ENCODE data around the gene MED13L.

The MED13L gene

DNA sequence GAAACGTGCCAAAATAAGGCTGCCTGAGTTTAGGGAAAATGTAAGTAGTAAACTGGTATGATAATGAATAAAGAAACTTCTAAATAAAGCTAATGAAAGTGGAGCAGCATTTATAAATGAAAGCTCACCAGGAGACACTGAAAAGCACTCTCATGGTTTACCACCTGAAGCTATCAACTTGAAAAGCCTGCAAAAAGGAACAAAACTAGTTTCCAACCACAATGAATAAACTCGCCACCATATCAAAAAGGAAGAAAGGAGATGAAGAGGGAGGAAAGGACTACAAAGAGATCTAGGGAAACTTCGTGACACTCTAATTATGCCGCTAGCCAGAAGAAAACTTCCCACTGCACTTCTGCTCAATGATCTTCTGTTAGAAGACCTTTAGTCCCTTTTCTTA is 66.7 kb downstream of the MED13L start:
- TF ChIP-seq POLR2AphosphoS5 (IDR thresholded peaks at IDR 0.05; ENCODE audit: low read depth, low read length) = no peak
- TF ChIP-seq TAF1 (IDR thresholded peaks at IDR 0.05; ENCODE audit: borderline replicate concordance, insufficient read depth, low read length) = no peak
- TF ChIP-seq FOXP2 (optimal IDR thresholded peaks at IDR 0.05; ENCODE audit: borderline replicate concordance, extremely low read depth, extremely low read length, insufficient read depth) = no peak
- TF ChIP-seq, protein P1, sequence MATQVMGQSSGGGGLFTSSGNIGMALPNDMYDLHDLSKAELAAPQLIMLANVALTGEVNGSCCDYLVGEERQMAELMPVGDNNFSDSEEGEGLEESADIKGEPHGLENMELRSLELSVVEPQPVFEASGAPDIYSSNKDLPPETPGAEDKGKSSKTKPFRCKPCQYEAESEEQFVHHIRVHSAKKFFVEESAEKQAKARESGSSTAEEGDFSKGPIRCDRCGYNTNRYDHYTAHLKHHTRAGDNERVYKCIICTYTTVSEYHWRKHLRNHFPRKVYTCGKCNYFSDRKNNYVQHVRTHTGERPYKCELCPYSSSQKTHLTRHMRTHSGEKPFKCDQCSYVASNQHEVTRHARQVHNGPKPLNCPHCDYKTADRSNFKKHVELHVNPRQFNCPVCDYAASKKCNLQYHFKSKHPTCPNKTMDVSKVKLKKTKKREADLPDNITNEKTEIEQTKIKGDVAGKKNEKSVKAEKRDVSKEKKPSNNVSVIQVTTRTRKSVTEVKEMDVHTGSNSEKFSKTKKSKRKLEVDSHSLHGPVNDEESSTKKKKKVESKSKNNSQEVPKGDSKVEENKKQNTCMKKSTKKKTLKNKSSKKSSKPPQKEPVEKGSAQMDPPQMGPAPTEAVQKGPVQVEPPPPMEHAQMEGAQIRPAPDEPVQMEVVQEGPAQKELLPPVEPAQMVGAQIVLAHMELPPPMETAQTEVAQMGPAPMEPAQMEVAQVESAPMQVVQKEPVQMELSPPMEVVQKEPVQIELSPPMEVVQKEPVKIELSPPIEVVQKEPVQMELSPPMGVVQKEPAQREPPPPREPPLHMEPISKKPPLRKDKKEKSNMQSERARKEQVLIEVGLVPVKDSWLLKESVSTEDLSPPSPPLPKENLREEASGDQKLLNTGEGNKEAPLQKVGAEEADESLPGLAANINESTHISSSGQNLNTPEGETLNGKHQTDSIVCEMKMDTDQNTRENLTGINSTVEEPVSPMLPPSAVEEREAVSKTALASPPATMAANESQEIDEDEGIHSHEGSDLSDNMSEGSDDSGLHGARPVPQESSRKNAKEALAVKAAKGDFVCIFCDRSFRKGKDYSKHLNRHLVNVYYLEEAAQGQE (IDR thresholded peaks at IDR 0.05; ENCODE audit: insufficient read depth in 1 of 2, low read depth in 2 of 2, low read length in 2 of 2) = no peak
- TF ChIP-seq SIN3A (IDR thresholded peaks at IDR 0.05; ENCODE audit: borderline replicate concordance, insufficient read depth, low read length) = no peak

DNA sequence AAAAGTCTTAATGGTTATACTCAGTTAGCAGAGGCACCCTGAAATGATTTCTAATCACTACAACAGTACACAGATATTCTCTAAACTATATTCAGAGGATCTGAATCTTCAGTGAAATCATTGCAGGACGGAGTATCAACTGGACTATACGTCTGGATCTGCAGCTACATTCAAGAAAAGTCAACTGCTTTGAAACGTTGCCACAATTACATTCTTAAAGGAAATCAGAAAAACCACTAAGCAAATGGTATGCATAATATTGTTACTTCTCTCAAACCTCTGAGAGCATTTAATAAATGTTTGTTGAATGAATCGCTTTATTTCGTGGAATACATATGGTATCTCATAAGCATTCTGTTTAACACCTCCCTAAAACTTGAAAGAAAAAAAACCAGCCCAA is 67.4 kb downstream of the MED13L start:
- TF ChIP-seq FOXP2 (optimal IDR thresholded peaks at IDR 0.05; ENCODE audit: borderline replicate concordance, extremely low read depth, extremely low read length, insufficient read depth) = no peak
- TF ChIP-seq SIN3A (IDR thresholded peaks at IDR 0.05; ENCODE audit: borderline replicate concordance, insufficient read depth, low read length) = no peak
- TF ChIP-seq, protein P1 (IDR thresholded peaks at IDR 0.05; ENCODE audit: insufficient read depth in 1 of 2, low read depth in 2 of 2, low read length in 2 of 2) = no peak
- TF ChIP-seq TAF1 (IDR thresholded peaks at IDR 0.05; ENCODE audit: borderline replicate concordance, insufficient read depth, low read length) = no peak
- TF ChIP-seq POLR2AphosphoS5 (IDR thresholded peaks at IDR 0.05; ENCODE audit: low read depth, low read length) = no peak

DNA sequence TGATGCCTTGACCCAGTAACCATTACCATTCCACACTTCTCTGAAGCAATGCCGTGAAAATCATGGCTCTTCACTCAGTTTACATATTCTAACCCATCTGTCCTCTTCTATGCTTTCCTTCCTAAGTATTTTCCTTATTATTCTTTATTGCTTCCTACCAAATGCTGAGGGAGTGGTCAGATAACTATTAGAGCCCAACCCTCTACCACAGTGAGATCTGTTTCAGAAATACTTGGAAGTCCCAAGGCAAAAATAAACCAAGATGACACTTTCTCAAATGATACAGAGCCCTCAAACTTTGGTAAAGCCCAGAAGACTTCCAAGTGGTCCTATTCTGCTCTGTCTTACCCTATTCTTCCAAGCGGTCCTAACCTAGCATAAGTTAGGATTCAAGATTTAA is 68.0 kb downstream of the MED13L start:
- TF ChIP-seq TAF1 (IDR thresholded peaks at IDR 0.05; ENCODE audit: borderline replicate concordance, insufficient read depth, low read length) (no peak), POLR2AphosphoS5 (IDR thresholded peaks at IDR 0.05; ENCODE audit: low read depth, low read length) (no peak), SIN3A (IDR thresholded peaks at IDR 0.05; ENCODE audit: borderline replicate concordance, insufficient read depth, low read length) (no peak), FOXP2 (optimal IDR thresholded peaks at IDR 0.05; ENCODE audit: borderline replicate concordance, extremely low read depth, extremely low read length, insufficient read depth) (no peak)
- TF ChIP-seq, protein P1 (IDR thresholded peaks at IDR 0.05; ENCODE audit: insufficient read depth in 1 of 2, low read depth in 2 of 2, low read length in 2 of 2) = no peak

DNA sequence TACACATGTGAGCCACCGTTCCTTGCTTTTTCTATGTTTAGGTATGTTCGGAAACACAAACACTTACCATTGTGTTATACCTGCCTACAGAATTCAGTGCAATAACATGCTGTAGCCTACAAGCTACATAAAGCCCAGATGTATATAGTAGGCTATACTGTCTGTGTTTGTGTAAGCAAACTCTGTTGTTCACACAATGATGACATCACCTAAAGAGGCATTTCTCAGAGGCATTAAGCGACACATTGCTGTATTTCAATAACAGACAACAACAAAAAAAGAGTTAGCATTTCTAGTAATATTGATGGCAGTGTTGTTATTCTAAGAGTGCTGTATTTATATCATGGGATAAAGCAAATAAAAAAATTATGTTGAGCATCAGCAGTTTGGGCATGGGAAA is 70.2 kb downstream of the MED13L start:
- TF ChIP-seq POLR2AphosphoS5 (IDR thresholded peaks at IDR 0.05; ENCODE audit: low read depth, low read length) (no peak), TAF1 (IDR thresholded peaks at IDR 0.05; ENCODE audit: borderline replicate concordance, insufficient read depth, low read length) (no peak), FOXP2 (optimal IDR thresholded peaks at IDR 0.05; ENCODE audit: borderline replicate concordance, extremely low read depth, extremely low read length, insufficient read depth) (no peak), SIN3A (IDR thresholded peaks at IDR 0.05; ENCODE audit: borderline replicate concordance, insufficient read depth, low read length) (no peak)
- TF ChIP-seq, protein P1 (IDR thresholded peaks at IDR 0.05; ENCODE audit: insufficient read depth in 1 of 2, low read depth in 2 of 2, low read length in 2 of 2) = no peak

DNA sequence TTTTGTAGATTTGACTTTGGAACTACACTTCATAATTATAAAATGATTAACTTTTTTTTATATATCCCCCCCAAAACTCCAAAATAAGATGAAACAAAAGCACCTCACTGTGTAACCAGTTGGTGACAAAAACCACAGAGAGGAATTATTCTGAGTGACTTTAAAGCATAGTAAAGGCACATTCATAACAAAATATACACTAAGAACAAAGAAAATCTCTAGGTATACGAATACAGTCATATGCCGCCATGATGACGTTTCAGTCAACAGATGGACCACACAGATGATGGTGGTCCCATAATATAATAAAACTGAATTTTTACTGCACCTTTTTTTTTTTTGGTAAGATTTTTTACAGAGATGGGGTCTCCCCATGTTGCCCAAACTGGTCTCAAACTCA is 70.7 kb downstream of the MED13L start:
- TF ChIP-seq POLR2AphosphoS5 (IDR thresholded peaks at IDR 0.05; ENCODE audit: low read depth, low read length) (no peak), TAF1 (IDR thresholded peaks at IDR 0.05; ENCODE audit: borderline replicate concordance, insufficient read depth, low read length) (no peak), FOXP2 (optimal IDR thresholded peaks at IDR 0.05; ENCODE audit: borderline replicate concordance, extremely low read depth, extremely low read length, insufficient read depth) (no peak), SIN3A (IDR thresholded peaks at IDR 0.05; ENCODE audit: borderline replicate concordance, insufficient read depth, low read length) (no peak)
- TF ChIP-seq, protein P1 (IDR thresholded peaks at IDR 0.05; ENCODE audit: insufficient read depth in 1 of 2, low read depth in 2 of 2, low read length in 2 of 2) = no peak

Measured in PFSK-1 (cell line).